Mesangial cell (primary cell): Measurements from ENCODE around the gene CTSK. TPM values are rescaled to one million over a fixed set of nuclear protein-coding genes. Genes with fewer than 3 reads are reported as not detected.

Source experiments
- total RNA-seq: library from RNA; depleted of rRNA; stranded (reverse); fragments of >200 nt; gene quantifications from 2 replicates; pipeline ENCODE4 v1.2.3, GENCODE V29; 2015

Gene CTSK
- 2.0 and 8.2 TPM in 2 replicates for total RNA-seq

GRCh38 chr1:150808121-150808520 is at the start of gene CTSK:
Gene CTSK, minus strand, starts transcription at chr1:150808260. Its CDS starts 1,455 bp downstream, at chr1:150806805.

GRCh38 chr1:150765296-150765976 is 42.6 kb downstream of the CTSK start, which contains the start of gene CTSS:
Gene CTSS, minus strand, starts transcription at chr1:150765778. Its CDS starts 1,015 bp downstream, at chr1:150764763.

Other genes starting within 250 kb of the CTSK start
- gene MCL1, start 228.7 kb downstream of the CTSK start, total RNA-seq: 111 and 146 TPM in 2 replicates
- gene ENSA, start 178.6 kb downstream of the CTSK start, total RNA-seq: 83.4 and 138 TPM in 2 replicates
- 13.2 and 13.5 TPM in 2 replicates for gene GOLPH3L, start 111.1 kb downstream of the CTSK start, total RNA-seq
- not detected in 2 replicates for gene HORMAD1, start 87.4 kb downstream of the CTSK start, total RNA-seq
- under 0.01 and 0.33 TPM in 2 replicates for gene CTSS, start 42.5 kb downstream of the CTSK start, total RNA-seq
- 15.0 and 27.9 TPM in 2 replicates for gene ARNT, start 68.3 kb upstream of the CTSK start, total RNA-seq
- gene CTXND2, start 78.9 kb upstream of the CTSK start, total RNA-seq: not detected in 2 replicates
- gene SETDB1, start 118.1 kb upstream of the CTSK start, total RNA-seq: 20.9 and 30.4 TPM in 2 replicates
- gene CERS2, start 166.6 kb upstream of the CTSK start, total RNA-seq: 146 and 174 TPM in 2 replicates
- gene ANXA9, start 174.0 kb upstream of the CTSK start, total RNA-seq: 0.33 and 1.3 TPM in 2 replicates
- 12.1 and 27.3 TPM in 2 replicates for gene MINDY1, start 198.6 kb upstream of the CTSK start, total RNA-seq
- 17.8 and 21.6 TPM in 2 replicates for gene PRUNE1, start 200.2 kb upstream of the CTSK start, total RNA-seq
- gene BNIPL, start 228.3 kb upstream of the CTSK start, total RNA-seq: 0.33 TPM in 1 of 2 replicates, not detected in the other
- 2.0 and 3.0 TPM in 2 replicates for gene C1orf56, start 239.5 kb upstream of the CTSK start, total RNA-seq